ENCODE measurements around the gene NKG7. TPM values are rescaled to one million over a fixed set of nuclear protein-coding genes. Genes with fewer than 3 reads are reported as not detected.

The NKG7 gene
- total and polyA plus RNA-seq, 2 of the 13 experiments (the other 11 are each of a cell fraction or from before 2014, with no cell fraction given) = 0.40 TPM; not detected in 1

- TF ChIP-seq, protein P1, sequence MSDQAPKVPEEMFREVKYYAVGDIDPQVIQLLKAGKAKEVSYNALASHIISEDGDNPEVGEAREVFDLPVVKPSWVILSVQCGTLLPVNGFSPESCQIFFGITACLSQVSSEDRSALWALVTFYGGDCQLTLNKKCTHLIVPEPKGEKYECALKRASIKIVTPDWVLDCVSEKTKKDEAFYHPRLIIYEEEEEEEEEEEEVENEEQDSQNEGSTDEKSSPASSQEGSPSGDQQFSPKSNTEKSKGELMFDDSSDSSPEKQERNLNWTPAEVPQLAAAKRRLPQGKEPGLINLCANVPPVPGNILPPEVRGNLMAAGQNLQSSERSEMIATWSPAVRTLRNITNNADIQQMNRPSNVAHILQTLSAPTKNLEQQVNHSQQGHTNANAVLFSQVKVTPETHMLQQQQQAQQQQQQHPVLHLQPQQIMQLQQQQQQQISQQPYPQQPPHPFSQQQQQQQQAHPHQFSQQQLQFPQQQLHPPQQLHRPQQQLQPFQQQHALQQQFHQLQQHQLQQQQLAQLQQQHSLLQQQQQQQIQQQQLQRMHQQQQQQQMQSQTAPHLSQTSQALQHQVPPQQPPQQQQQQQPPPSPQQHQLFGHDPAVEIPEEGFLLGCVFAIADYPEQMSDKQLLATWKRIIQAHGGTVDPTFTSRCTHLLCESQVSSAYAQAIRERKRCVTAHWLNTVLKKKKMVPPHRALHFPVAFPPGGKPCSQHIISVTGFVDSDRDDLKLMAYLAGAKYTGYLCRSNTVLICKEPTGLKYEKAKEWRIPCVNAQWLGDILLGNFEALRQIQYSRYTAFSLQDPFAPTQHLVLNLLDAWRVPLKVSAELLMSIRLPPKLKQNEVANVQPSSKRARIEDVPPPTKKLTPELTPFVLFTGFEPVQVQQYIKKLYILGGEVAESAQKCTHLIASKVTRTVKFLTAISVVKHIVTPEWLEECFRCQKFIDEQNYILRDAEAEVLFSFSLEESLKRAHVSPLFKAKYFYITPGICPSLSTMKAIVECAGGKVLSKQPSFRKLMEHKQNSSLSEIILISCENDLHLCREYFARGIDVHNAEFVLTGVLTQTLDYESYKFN (CRISPR knock-in tag; conservative IDR thresholded peaks at IDR 0.05) = peak; percentile 68
- no peak for TF ChIP-seq CEBPB (IDR thresholded peaks at IDR 0.05; ENCODE audit: borderline replicate concordance, low read depth, low read length)
- no peak for TF ChIP-seq ISL2 (CRISPR knock-in tag; IDR thresholded peaks at IDR 0.05)
- no peak for TF ChIP-seq ZFP1 (CRISPR knock-in tag; IDR thresholded peaks at IDR 0.05)
- no peak for TF ChIP-seq KLF16 (CRISPR knock-in tag; IDR thresholded peaks at IDR 0.05)
- TF ChIP-seq ZNF713 (CRISPR knock-in tag; IDR thresholded peaks at IDR 0.05) = no peak
- 0 out of 2 replicates have a peak, but pooled peaks have one; percentile 34 for TF ChIP-seq SALL1 (CRISPR knock-in tag; IDR thresholded peaks at IDR 0.05)
- peak; percentile 13; the same call in 1 of the 2 replicates for TF ChIP-seq THRA (CRISPR knock-in tag; IDR thresholded peaks at IDR 0.05; ENCODE audit: borderline replicate concordance)
- TF ChIP-seq RARA (CRISPR knock-in tag; IDR thresholded peaks at IDR 0.05) = peak; percentile 71
- TF ChIP-seq ZBTB14 (CRISPR knock-in tag; IDR thresholded peaks at IDR 0.05) = 0 out of 2 replicates have a peak, but pooled peaks have one; percentile 11
- TF ChIP-seq, protein P2, sequence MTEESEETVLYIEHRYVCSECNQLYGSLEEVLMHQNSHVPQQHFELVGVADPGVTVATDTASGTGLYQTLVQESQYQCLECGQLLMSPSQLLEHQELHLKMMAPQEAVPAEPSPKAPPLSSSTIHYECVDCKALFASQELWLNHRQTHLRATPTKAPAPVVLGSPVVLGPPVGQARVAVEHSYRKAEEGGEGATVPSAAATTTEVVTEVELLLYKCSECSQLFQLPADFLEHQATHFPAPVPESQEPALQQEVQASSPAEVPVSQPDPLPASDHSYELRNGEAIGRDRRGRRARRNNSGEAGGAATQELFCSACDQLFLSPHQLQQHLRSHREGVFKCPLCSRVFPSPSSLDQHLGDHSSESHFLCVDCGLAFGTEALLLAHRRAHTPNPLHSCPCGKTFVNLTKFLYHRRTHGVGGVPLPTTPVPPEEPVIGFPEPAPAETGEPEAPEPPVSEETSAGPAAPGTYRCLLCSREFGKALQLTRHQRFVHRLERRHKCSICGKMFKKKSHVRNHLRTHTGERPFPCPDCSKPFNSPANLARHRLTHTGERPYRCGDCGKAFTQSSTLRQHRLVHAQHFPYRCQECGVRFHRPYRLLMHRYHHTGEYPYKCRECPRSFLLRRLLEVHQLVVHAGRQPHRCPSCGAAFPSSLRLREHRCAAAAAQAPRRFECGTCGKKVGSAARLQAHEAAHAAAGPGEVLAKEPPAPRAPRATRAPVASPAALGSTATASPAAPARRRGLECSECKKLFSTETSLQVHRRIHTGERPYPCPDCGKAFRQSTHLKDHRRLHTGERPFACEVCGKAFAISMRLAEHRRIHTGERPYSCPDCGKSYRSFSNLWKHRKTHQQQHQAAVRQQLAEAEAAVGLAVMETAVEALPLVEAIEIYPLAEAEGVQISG (CRISPR knock-in tag; IDR thresholded peaks at IDR 0.05) = no peak
- TF ChIP-seq, protein P3, sequence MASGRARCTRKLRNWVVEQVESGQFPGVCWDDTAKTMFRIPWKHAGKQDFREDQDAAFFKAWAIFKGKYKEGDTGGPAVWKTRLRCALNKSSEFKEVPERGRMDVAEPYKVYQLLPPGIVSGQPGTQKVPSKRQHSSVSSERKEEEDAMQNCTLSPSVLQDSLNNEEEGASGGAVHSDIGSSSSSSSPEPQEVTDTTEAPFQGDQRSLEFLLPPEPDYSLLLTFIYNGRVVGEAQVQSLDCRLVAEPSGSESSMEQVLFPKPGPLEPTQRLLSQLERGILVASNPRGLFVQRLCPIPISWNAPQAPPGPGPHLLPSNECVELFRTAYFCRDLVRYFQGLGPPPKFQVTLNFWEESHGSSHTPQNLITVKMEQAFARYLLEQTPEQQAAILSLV (CRISPR knock-in tag; IDR thresholded peaks at IDR 0.05; ENCODE audit: borderline replicate concordance) = peak; percentile 62; the same call in 1 of the 2 replicates
- TF ChIP-seq NFYC (CRISPR knock-in tag; IDR thresholded peaks at IDR 0.05) = no peak
- TF ChIP-seq, protein P4, sequence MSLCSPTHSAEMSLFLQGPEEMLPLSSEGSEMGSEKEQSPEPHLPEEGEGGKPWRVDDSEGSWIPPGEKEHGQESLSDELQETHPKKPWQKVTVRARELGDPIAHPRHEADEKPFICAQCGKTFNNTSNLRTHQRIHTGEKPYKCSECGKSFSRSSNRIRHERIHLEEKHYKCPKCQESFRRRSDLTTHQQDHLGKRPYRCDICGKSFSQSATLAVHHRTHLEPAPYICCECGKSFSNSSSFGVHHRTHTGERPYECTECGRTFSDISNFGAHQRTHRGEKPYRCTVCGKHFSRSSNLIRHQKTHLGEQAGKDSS (CRISPR knock-in tag; IDR thresholded peaks at IDR 0.05; ENCODE audit: borderline replicate concordance, low read depth) = no peak
- peak; percentile 66 for TF ChIP-seq HDAC1 (CRISPR knock-in tag; IDR thresholded peaks at IDR 0.05)
- no peak for TF ChIP-seq BRD4 (CRISPR knock-in tag; IDR thresholded peaks at IDR 0.05)
- no peak for TF ChIP-seq GRHL1 (CRISPR knock-in tag; conservative IDR thresholded peaks at IDR 0.05)
Observed at GRCh38 chr19:51387924-51388389, 15.5 kb upstream of the NKG7 start, which contains the start of gene LIM2 (continued).

Measured in HepG2 (cell line).